Activated CD8-positive, alpha-beta memory T cell treated with anti-CD3 and anti-CD28 coated beads, Interleukin-2, amount 50 U/mL, for 48 hours (primary cell): ENCODE data around the gene CNTN1.

Experiments
- DNase-seq: peaks from one replicate; pipeline ENCODE4 v3.0.0-alpha.2; 2020

The CNTN1 gene

GRCh38 chr12:40986001-40986400 is 293.8 kb downstream of the CNTN1 start:
- DNase-seq, result no peak

- no peak for DNase-seq
Measured at GRCh38 chr12:40988355-40988754, 296.1 kb downstream of the CNTN1 start.

GRCh38 chr12:40988824-40989223 is 296.6 kb downstream of the CNTN1 start:
- DNase-seq, result no peak

GRCh38 chr12:40989785-40990184 is 297.5 kb downstream of the CNTN1 start:
- no peak for DNase-seq

GRCh38 chr12:40992158-40992557 is 299.9 kb downstream of the CNTN1 start:
- DNase-seq, result no peak

GRCh38 chr12:40992674-40993073 is 300.4 kb downstream of the CNTN1 start:
- no peak for DNase-seq

- DNase-seq, result no peak
Measured at GRCh38 chr12:40993158-40993557, 300.9 kb downstream of the CNTN1 start.

GRCh38 chr12:40996091-40996490 is 303.9 kb downstream of the CNTN1 start:
- no peak for DNase-seq

- no peak for DNase-seq
Measured at GRCh38 chr12:40999210-40999609, 307.0 kb downstream of the CNTN1 start.

- DNase-seq, result no peak
Measured at GRCh38 chr12:41008472-41008871, 316.2 kb downstream of the CNTN1 start.

GRCh38 chr12:41011939-41012338 is 319.7 kb downstream of the CNTN1 start:
- DNase-seq, result no peak

GRCh38 chr12:41013881-41014642 is 321.8 kb downstream of the CNTN1 start:
- DNase-seq, result no peak

- DNase-seq, result no peak
Measured at GRCh38 chr12:41014643-41015020, 322.4 kb downstream of the CNTN1 start.

GRCh38 chr12:41018010-41018409 is 325.8 kb downstream of the CNTN1 start:
- DNase-seq, result no peak

GRCh38 chr12:41019461-41019860 is 327.2 kb downstream of the CNTN1 start:
- no peak for DNase-seq

- no peak for DNase-seq
Measured at GRCh38 chr12:41023836-41024235, 331.6 kb downstream of the CNTN1 start.

- no peak for DNase-seq
Measured at GRCh38 chr12:41026151-41026550, 333.9 kb downstream of the CNTN1 start.

GRCh38 chr12:41032386-41032785 is 340.1 kb downstream of the CNTN1 start:
- no peak for DNase-seq

- DNase-seq, result no peak
Measured at GRCh38 chr12:41034686-41035085, 342.4 kb downstream of the CNTN1 start.

GRCh38 chr12:41039461-41039860 is 347.2 kb downstream of the CNTN1 start:
- DNase-seq, result no peak

- no peak for DNase-seq
Measured at GRCh38 chr12:41045509-41045908, 353.3 kb downstream of the CNTN1 start.

GRCh38 chr12:41049033-41049432 is 356.8 kb downstream of the CNTN1 start:
- no peak for DNase-seq

- DNase-seq, result no peak
Measured at GRCh38 chr12:41051954-41052353, 359.7 kb downstream of the CNTN1 start.

- no peak for DNase-seq
Measured at GRCh38 chr12:41052441-41052840, 360.2 kb downstream of the CNTN1 start.

GRCh38 chr12:41053046-41053445 is 360.8 kb downstream of the CNTN1 start:
- no peak for DNase-seq
